ENCODE measurements around the gene JPH2.

JPH2 gene

DNA sequence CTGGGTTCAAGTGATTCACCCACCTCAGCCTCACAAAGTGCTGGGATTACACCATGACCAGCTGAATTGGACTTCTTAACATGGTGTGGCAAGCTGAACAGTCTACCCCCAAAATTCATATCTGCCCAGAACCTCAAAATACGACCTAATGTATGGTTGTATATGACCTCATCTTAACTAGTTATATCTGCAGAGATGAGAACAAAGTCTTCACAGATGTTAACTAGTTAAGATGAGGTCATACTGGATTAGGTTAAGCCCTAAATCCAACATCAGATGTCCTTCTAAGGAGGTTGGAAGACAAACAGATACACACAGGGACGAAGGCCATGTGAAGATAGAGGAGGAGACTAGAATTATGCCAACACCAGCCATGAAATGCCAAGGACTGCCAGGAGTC is 102.5 kb downstream of the JPH2 start:
- H3K4me3 ChIP-seq (ENCODE audit: control insufficient read depth, low read depth, low read length), result no peak overlapping the region
- no peak for TF ChIP-seq CTCF (conservative IDR thresholded peaks at IDR 0.05; ENCODE audit: control insufficient read depth, insufficient read depth, low read depth, low read length)

DNA sequence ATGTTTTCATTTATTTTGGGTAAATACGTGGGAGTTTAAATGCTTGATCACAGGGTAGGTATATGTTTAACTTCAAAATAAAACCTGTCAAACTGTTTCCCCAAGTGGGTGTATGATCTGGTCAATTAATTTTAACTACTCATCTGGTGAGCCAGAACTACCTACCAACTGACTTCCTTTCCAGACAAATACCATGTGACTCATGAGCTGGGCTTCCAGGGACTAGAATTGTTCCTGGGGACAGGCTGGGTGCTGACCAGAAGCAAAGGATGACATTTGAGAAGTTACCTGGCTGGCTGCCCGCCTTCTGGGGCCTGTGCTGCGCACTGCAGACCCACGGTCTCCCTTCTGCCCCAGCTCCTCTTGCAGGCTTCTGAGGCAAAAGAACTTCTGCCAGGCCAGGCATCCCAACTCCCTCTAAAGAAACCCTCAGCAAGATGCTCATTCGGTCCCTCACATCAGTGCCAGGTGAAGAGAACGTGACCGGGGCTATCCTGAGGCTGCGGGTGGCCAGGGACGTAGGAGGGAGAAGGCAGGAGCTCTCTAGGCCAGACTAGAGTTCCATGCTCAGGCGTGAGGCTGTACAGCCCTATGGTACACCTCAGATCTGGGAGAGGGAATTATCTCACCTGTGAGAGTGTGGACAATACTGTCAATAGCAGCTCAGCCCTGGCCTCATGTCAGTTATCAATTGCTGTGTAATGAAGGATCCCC is 103.6 kb downstream of the JPH2 start:
- no peak overlapping the region for H3K4me3 ChIP-seq (ENCODE audit: control insufficient read depth, low read depth, low read length)
- peak; percentile 73 for DNase-seq (ENCODE audit: low read depth)
- no peak for TF ChIP-seq CTCF (conservative IDR thresholded peaks at IDR 0.05; ENCODE audit: control insufficient read depth, insufficient read depth, low read depth, low read length)

More for the DNA sequence above, 102.5 kb downstream of the JPH2 start:
- DNase-seq (ENCODE audit: low read depth), result no peak

DNA sequence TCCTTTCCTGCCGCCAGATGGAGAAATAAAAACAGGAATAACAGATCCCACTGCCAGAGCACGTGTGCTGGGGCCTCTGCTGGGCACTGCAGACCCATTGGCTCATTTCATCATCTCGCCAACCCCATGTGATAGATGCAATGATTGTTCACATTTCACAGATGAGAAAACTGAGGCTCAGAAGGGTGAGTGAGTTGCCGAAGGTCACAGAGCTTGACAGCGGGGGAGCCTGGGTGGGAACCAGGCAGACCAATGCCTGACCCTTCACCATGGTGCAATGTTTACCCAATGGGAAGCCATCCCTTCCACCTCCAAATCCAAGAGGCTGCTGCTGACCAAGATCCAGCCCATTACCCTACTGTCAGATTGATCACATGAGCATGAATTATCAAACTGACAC is 105.1 kb downstream of the JPH2 start:
- no peak overlapping the region for H3K4me3 ChIP-seq (ENCODE audit: control insufficient read depth, low read depth, low read length)
- no peak for TF ChIP-seq CTCF (conservative IDR thresholded peaks at IDR 0.05; ENCODE audit: control insufficient read depth, insufficient read depth, low read depth, low read length)
- DNase-seq (ENCODE audit: low read depth), result no peak

- no peak overlapping the region for H3K4me3 ChIP-seq (ENCODE audit: control insufficient read depth, low read depth, low read length)
- no peak for TF ChIP-seq CTCF (conservative IDR thresholded peaks at IDR 0.05; ENCODE audit: control insufficient read depth, insufficient read depth, low read depth, low read length)
- DNase-seq (ENCODE audit: low read depth), result no peak
Observed at GRCh38 chr20:44081476-44081875, 105.5 kb downstream of the JPH2 start.

DNA sequence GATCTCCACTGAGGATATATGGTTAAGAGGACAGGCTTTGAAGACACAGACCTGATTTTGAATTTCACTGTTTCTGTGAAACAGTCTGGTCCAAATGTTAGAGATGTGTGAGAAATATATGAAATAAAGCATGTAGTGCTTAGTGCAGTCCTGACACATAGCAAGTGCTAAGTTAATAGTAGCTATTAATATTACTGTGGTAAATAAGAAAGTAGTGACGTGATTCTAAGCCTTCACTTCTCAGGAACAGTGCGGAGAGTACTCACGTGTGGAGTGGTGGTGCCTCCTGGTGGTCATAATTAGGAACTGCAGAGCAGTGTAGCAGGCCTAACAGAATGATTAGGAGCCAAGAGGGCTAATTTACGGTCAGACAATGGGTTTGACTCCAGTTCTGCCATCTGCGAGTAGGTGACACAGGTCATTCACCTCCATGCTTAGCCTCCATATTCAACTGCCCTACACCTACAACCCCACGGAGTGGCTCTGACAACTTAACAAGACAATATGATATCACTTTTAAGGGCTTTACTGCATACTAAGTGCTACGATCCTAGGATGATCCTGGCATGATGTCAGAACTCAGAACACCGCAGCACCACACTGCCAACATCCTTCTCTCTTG is 106.2 kb downstream of the JPH2 start:
- no peak overlapping the region for H3K4me3 ChIP-seq (ENCODE audit: control insufficient read depth, low read depth, low read length)
- DNase-seq (ENCODE audit: low read depth), result peak; percentile 81
- peak; percentile 99 for TF ChIP-seq CTCF (conservative IDR thresholded peaks at IDR 0.05; ENCODE audit: control insufficient read depth, insufficient read depth, low read depth, low read length)

DNA sequence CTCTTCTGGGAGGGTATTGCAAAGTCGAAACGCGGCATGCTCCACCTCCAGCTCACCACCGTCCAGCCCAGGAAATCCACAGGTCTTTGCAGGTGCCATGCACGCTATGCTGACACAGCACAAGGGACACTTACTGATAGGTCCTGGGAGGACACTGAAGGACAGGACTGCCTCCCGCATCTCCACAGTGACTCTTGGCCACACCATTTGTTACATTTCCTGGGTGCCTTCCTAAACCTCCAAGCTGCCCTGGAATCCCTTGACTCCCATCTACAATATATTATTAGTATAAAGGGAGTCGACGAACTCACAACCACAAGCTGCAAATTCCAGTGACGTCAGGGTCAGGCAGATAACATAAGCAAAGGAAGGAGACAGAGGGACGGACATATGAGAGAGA is 106.9 kb downstream of the JPH2 start:
- TF ChIP-seq CTCF (conservative IDR thresholded peaks at IDR 0.05; ENCODE audit: control insufficient read depth, insufficient read depth, low read depth, low read length), result no peak
- no peak overlapping the region for H3K4me3 ChIP-seq (ENCODE audit: control insufficient read depth, low read depth, low read length)
- no peak for DNase-seq (ENCODE audit: low read depth)

Measured in fibroblast of mammary gland (primary cell).